ENCODE results near the gene SART1. TPM values are rescaled to one million over a fixed set of nuclear protein-coding genes. Genes with fewer than 3 reads are reported as not detected.

Gene SART1
- total RNA-seq, 2 donors from 2014 or later, result 32.5 to 38.0 TPM

- ATAC-seq (ENCODE audit: insufficient number of reproducible peaks, low FRiP score, low read depth) (no peak), DNase-seq (ENCODE audit: low spot score) (no peak)
- peaks cover 34 to 62% of the 10 kb centered on the region in 2 donors for H3K4me1 ChIP-seq (ENCODE audit: control insufficient read depth in 1 of 2, low read depth in 2 of 2)
- H3K9me3 ChIP-seq, result no peaks in the 10 kb centered on the region
- TF ChIP-seq CTCF (IDR thresholded peaks at IDR 0.05), result no peak
- peak overlapping the region; percentile 92 to 97 for H3K27ac ChIP-seq
- H3K4me3 ChIP-seq, result peak overlapping the region; percentile 55
- H3K36me3 ChIP-seq, result no peaks in the 10 kb centered on the region
- H3K27me3 ChIP-seq (replicated peaks; ENCODE audit: insufficient read depth), result no peaks in the 10 kb centered on the region
Measured at GRCh38 chr11:66014804-66015453, 53.4 kb downstream of the SART1 start.

- DNase-seq (ENCODE audit: low spot score) (peak; percentile 83), ATAC-seq (ENCODE audit: insufficient number of reproducible peaks, low FRiP score, low read depth) (peak; percentile 62)
- no peak for TF ChIP-seq CTCF (IDR thresholded peaks at IDR 0.05)
- H3K4me3 ChIP-seq, result peak overlapping the region; percentile 55
- no peaks in the 10 kb centered on the region for H3K27me3 ChIP-seq (replicated peaks; ENCODE audit: insufficient read depth)
- H3K4me1 ChIP-seq (ENCODE audit: control insufficient read depth in 1 of 2, low read depth in 2 of 2), result peaks cover 34 to 60% of the 10 kb centered on the region in 2 donors
- peak overlapping the region; percentile 92 to 97 for H3K27ac ChIP-seq
- H3K36me3 ChIP-seq, result no peaks in the 10 kb centered on the region
- no peaks in the 10 kb centered on the region for H3K9me3 ChIP-seq
Measured at GRCh38 chr11:66015454-66015881, 53.9 kb downstream of the SART1 start.

- TF ChIP-seq CTCF (IDR thresholded peaks at IDR 0.05), result no peak
- Histone ChIP-seq H3K9me3 (no peaks in the 10 kb centered on the region), H3K27ac (peak overlapping the region; percentile 92 to 97), H3K4me3 (peak overlapping the region; percentile 55), H3K4me1 (ENCODE audit: control insufficient read depth in 1 of 2, low read depth in 2 of 2) (peaks cover 40 to 62% of the 10 kb centered on the region in 2 donors), H3K27me3 (replicated peaks; ENCODE audit: insufficient read depth) (no peaks in the 10 kb centered on the region), H3K36me3 (no peaks in the 10 kb centered on the region)
- DNase-seq (ENCODE audit: low spot score), result no peak
- ATAC-seq (ENCODE audit: insufficient number of reproducible peaks, low FRiP score, low read depth), result peak; percentile 1
Measured at GRCh38 chr11:66015936-66016792, 54.6 kb downstream of the SART1 start.

GRCh38 chr11:66016793-66017177 is 55.3 kb downstream of the SART1 start:
- no peak for TF ChIP-seq CTCF (IDR thresholded peaks at IDR 0.05)
- ATAC-seq (ENCODE audit: insufficient number of reproducible peaks, low FRiP score, low read depth) (no peak), DNase-seq (ENCODE audit: low spot score) (no peak)
- H3K9me3 ChIP-seq, result no peaks in the 10 kb centered on the region
- peaks cover 41 to 62% of the 10 kb centered on the region in 2 donors for H3K4me1 ChIP-seq (ENCODE audit: control insufficient read depth in 1 of 2, low read depth in 2 of 2)
- H3K27ac ChIP-seq, result peak overlapping the region; percentile 92 to 97
- no peaks in the 10 kb centered on the region for H3K36me3 ChIP-seq
- no peaks in the 10 kb centered on the region for H3K27me3 ChIP-seq (replicated peaks; ENCODE audit: insufficient read depth)
- peak overlapping the region; percentile 55 for H3K4me3 ChIP-seq

GRCh38 chr11:66017321-66017720 is 55.8 kb downstream of the SART1 start:
- no peak for DNase-seq (ENCODE audit: low spot score)
- H3K4me1 ChIP-seq (ENCODE audit: control insufficient read depth in 1 of 2, low read depth in 2 of 2), result peaks cover 43 to 62% of the 10 kb centered on the region in 2 donors
- H3K27ac ChIP-seq, result peak overlapping the region in 1 of 2 donors; percentile 25
- H3K9me3 ChIP-seq, result no peaks in the 10 kb centered on the region
- no peak for TF ChIP-seq CTCF (IDR thresholded peaks at IDR 0.05)
- H3K4me3 ChIP-seq, result no peak overlapping the region
- no peaks in the 10 kb centered on the region for H3K36me3 ChIP-seq
- ATAC-seq (ENCODE audit: insufficient number of reproducible peaks, low FRiP score, low read depth), result no peak
- no peaks in the 10 kb centered on the region for H3K27me3 ChIP-seq (replicated peaks; ENCODE audit: insufficient read depth)
